ENCODE results near the gene RHD.
"Not testable (repeated sequence)": the region's sequence is repeated elsewhere in the genome, so short reads cannot be mapped to it uniquely, and the experiment has no call there.

DNA sequence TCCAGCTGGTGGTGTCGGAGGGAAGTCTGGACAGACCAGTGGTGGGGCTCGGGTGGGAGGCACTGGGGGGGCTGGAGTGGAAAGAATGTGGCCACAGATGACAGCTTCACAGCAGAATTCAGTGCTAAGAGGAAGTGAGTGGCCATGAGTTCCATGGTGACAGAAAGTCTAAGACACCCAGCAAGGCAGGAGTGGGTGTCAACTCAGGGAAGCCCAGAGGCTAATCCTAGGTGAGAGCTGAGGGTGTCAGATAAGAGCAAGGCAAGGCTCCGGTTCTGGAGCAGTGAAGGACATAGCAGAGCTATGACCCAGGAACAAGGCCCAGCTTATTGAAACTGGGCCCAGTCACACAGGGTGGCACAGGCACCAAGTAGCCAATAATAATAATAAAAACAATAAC is 30.0 kb downstream of the RHD start:
- not testable (repeated sequence) for TF ChIP-seq SMC3 (IDR thresholded peaks at IDR 0.05; ENCODE audit: low read depth, low read length); CEBPB (IDR thresholded peaks at IDR 0.05; ENCODE audit: low read depth, low read length); BHLHE40 (IDR thresholded peaks at IDR 0.05; ENCODE audit: low read depth, low read length); POLR2A (IDR thresholded peaks at IDR 0.05; ENCODE audit: low read depth, low read length); RAD21 (IDR thresholded peaks at IDR 0.05; ENCODE audit: low read length); MXI1 (IDR thresholded peaks at IDR 0.05; ENCODE audit: borderline replicate concordance, low read depth, low read length); MAFK (IDR thresholded peaks at IDR 0.05; ENCODE audit: low read depth, low read length); RCOR1 (IDR thresholded peaks at IDR 0.05; ENCODE audit: insufficient replicate concordance, low read length)
- TF ChIP-seq, protein P1, sequence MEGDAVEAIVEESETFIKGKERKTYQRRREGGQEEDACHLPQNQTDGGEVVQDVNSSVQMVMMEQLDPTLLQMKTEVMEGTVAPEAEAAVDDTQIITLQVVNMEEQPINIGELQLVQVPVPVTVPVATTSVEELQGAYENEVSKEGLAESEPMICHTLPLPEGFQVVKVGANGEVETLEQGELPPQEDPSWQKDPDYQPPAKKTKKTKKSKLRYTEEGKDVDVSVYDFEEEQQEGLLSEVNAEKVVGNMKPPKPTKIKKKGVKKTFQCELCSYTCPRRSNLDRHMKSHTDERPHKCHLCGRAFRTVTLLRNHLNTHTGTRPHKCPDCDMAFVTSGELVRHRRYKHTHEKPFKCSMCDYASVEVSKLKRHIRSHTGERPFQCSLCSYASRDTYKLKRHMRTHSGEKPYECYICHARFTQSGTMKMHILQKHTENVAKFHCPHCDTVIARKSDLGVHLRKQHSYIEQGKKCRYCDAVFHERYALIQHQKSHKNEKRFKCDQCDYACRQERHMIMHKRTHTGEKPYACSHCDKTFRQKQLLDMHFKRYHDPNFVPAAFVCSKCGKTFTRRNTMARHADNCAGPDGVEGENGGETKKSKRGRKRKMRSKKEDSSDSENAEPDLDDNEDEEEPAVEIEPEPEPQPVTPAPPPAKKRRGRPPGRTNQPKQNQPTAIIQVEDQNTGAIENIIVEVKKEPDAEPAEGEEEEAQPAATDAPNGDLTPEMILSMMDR (conservative IDR thresholded peaks at IDR 0.05; ENCODE audit: low read depth, low read length): not testable (repeated sequence)

All from IMR-90 (cell line).